Trophoblast cell (in vitro differentiated cells and primary cell): ENCODE data around the gene CDAN1.

Source experiments
- DNase-seq, 2 donors: peaks; one replicate each; pipeline ENCODE4 v3.0.0-alpha.2; 2016
- H2AFZ ChIP-seq: 2 replicates; pipeline ENCODE4 v1.6.1; 2013; ENCODE audit warnings: low read length, moderate library complexity, mild to moderate bottlenecking; ENCODE audit not compliant: insufficient read depth, poor library complexity
- H2AK5ac ChIP-seq: 2 replicates; pipeline ENCODE4 v1.6.1; 2013; ENCODE audit warnings: mild to moderate bottlenecking, low read length
- H2BK120ac ChIP-seq: 2 replicates; pipeline ENCODE4 v1.6.1; 2013; ENCODE audit warnings: low read length, mild to moderate bottlenecking, moderate library complexity; ENCODE audit not compliant: insufficient read depth, poor library complexity
- H2BK12ac ChIP-seq: 2 replicates; pipeline ENCODE4 v1.6.1; 2013; ENCODE audit warnings: mild to moderate bottlenecking, low read length, moderate library complexity
- H2BK5ac ChIP-seq: 2 replicates; pipeline ENCODE4 v1.6.1; 2013; ENCODE audit warnings: low read length, low read depth, moderate library complexity, mild to moderate bottlenecking; ENCODE audit not compliant: poor library complexity
- H3K14ac ChIP-seq: 2 replicates; pipeline ENCODE4 v1.6.1; 2013; ENCODE audit warnings: mild to moderate bottlenecking, low read length
- H3K18ac ChIP-seq: 2 replicates; pipeline ENCODE4 v1.6.1; 2013; ENCODE audit warnings: mild to moderate bottlenecking, low read length
- H3K23ac ChIP-seq: 2 replicates; pipeline ENCODE4 v1.6.1; 2013; ENCODE audit warnings: low read length
- H3K27ac ChIP-seq: 2 replicates; pipeline ENCODE4 v1.5.1; 2013; ENCODE audit warnings: low read depth, mild to moderate bottlenecking, inconsistent platforms, low read length, moderate library complexity
- H3K27me3 ChIP-seq: 2 replicates; pipeline ENCODE4 v1.6.1; 2013; ENCODE audit warnings: inconsistent platforms, mild to moderate bottlenecking, low read length, moderate library complexity; ENCODE audit not compliant: insufficient read depth
- H3K36me3 ChIP-seq, 2 experiments: 1 replicate in 1 of 2; 2 replicates in 1 of 2; pipeline ENCODE4 v1.6.1; 2013; ENCODE audit warnings: low read length in 2 of 2, mild to moderate bottlenecking in 2 of 2, moderate library complexity in 1 of 2; ENCODE audit not compliant: insufficient read depth in 2 of 2, control insufficient read depth in 1 of 2
- H3K4ac ChIP-seq: 2 replicates; pipeline ENCODE4 v1.6.1; 2013; ENCODE audit warnings: low read depth, mild to moderate bottlenecking, low read length, moderate library complexity
- H3K4me1 ChIP-seq, 2 experiments: 1 replicate in 1 of 2; 2 replicates in 1 of 2; pipeline ENCODE4 v1.6.1; 2013; ENCODE audit warnings: low read length in 2 of 2, mild to moderate bottlenecking in 2 of 2, moderate library complexity in 1 of 2; ENCODE audit not compliant: insufficient read depth in 2 of 2, control insufficient read depth in 1 of 2
- H3K4me2 ChIP-seq: 2 replicates; pipeline ENCODE4 v1.6.1; 2013; ENCODE audit warnings: inconsistent platforms, mild to moderate bottlenecking, low read length, moderate library complexity
- H3K4me3 ChIP-seq: 2 replicates; pipeline ENCODE4 v1.5.1; 2013; ENCODE audit warnings: mild to moderate bottlenecking, low read depth, low read length, inconsistent platforms
- H3K79me1 ChIP-seq: one replicate; pipeline ENCODE4 v1.6.1; 2013; ENCODE audit warnings: low read length
- H3K79me2 ChIP-seq: 2 replicates; pipeline ENCODE4 v1.6.1; 2013; ENCODE audit warnings: low read length, mild to moderate bottlenecking; ENCODE audit not compliant: control insufficient read depth, insufficient read depth, poor library complexity
- H3K9ac ChIP-seq: 2 replicates; pipeline ENCODE4 v1.6.1; 2013; ENCODE audit warnings: mild to moderate bottlenecking, low read length
- H3K9me3 ChIP-seq: 2 replicates; pipeline ENCODE4 v1.6.1; 2013; ENCODE audit warnings: low read depth, mild to moderate bottlenecking, control low read depth, inconsistent platforms, low read length; ENCODE audit not compliant: insufficient read depth
- H4K12ac ChIP-seq: 2 replicates; pipeline ENCODE4 v1.6.1; 2013; ENCODE audit warnings: low read depth, mild to moderate bottlenecking, low read length, moderate library complexity
- H4K8ac ChIP-seq: 2 replicates; pipeline ENCODE4 v1.6.1; 2013; ENCODE audit warnings: low read depth, mild to moderate bottlenecking, low read length, moderate library complexity
- H4K91ac ChIP-seq: one replicate; pipeline ENCODE4 v1.6.1; 2013; ENCODE audit warnings: low read depth, mild to moderate bottlenecking, low read length, moderate library complexity
- WGBS: extraction: QIAGEN DNeasy Blood & Tissue Kit; methylation state at CpG from one replicate; pipeline ENCODE4 v1.1.7; 2013; ENCODE audit warnings: missing lambda C conversion rate; ENCODE audit not compliant: insufficient read length, insufficient coverage; ENCODE audit errors: extremely low coverage; 5-methylcytosine and 5-hydroxymethylcytosine counted together

CDAN1 gene

DNA sequence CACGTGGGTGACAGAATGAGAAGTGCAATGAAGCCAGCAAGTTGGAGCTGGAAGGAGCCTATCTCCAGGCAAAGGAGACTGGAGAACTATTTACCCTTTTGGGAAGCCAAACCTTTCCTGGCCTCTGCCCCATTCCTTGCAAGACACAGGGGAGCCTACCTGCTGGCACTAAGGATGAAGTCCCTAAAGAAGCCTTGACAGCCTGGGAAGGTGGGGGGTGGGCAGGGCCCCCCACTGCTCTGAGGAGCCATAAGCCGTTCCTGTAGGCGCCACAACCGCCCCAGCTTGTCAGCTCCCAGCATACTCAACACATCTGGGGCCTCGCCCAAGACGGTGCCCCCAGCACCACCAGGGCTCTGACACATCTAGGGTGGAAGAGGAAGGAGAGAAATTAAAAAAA lies 5.5 kb downstream of the CDAN1 start:
- no peaks in the 10 kb centered on the region for H3K79me1 ChIP-seq
- WGBS: no CpG with 5 or more reads among the region's 6 CpGs
- H3K9ac ChIP-seq: no peak overlapping the region
- H3K4me1 ChIP-seq: peaks cover 2 to 3% of the 10 kb centered on the region in 2 experiments
- H4K8ac ChIP-seq: no peak overlapping the region
- H3K18ac ChIP-seq: no peak overlapping the region
- H3K4me2 ChIP-seq: no peak overlapping the region
- peaks cover 72 to 82% of the 10 kb centered on the region in 2 experiments for H3K36me3 ChIP-seq
- no peak overlapping the region for H3K4ac ChIP-seq
- H4K91ac ChIP-seq: no peak overlapping the region
- no peak overlapping the region for H2AK5ac ChIP-seq
- H2BK5ac ChIP-seq: no peak overlapping the region
- H3K27ac ChIP-seq: no peak overlapping the region
- no peak overlapping the region for H2BK120ac ChIP-seq
- H3K27me3 ChIP-seq: no peaks in the 10 kb centered on the region
- no peak overlapping the region for H2AFZ ChIP-seq
- H3K79me2 ChIP-seq: no peaks in the 10 kb centered on the region
- no peak overlapping the region for H4K12ac ChIP-seq
- no peaks in the 10 kb centered on the region for H3K9me3 ChIP-seq
- H3K23ac ChIP-seq: no peak overlapping the region
- DNase-seq: no peak
- no peak overlapping the region for H3K4me3 ChIP-seq
- no peak overlapping the region for H3K14ac ChIP-seq
- no peak overlapping the region for H2BK12ac ChIP-seq

DNA sequence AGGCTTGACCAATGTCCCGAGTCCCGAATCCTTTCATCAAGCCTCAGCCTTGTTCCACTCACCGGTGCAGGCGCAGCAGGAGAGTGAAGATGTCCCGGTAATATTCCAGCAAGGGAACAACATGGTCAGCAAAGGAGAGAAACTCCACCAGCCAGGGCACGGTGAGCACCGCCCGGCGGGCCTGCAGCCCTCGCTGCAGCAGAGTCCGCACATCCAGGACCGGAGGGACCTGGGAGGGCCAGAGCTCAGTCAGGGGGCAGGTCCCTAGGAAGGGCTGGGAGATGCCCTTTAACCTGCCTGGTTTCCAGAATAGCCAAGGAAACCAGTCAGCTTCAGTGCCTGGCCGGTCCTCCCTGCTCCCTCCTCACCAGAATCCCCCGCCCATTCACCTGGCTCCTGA lies 6.4 kb downstream of the CDAN1 start:
- Histone ChIP-seq H3K27ac (no peak overlapping the region), H3K9ac (no peak overlapping the region), H4K12ac (no peak overlapping the region), H2BK12ac (no peak overlapping the region), H3K36me3 (peaks cover 79 to 90% of the 10 kb centered on the region in 2 experiments), H2AFZ (no peak overlapping the region), H3K14ac (no peak overlapping the region), H3K4me1 (no peaks in the 10 kb centered on the region), H2AK5ac (no peak overlapping the region), H3K4ac (no peak overlapping the region), H3K4me3 (no peak overlapping the region), H3K79me2 (no peaks in the 10 kb centered on the region), H3K4me2 (no peak overlapping the region), H4K91ac (no peak overlapping the region), H3K23ac (no peak overlapping the region), H3K27me3 (no peaks in the 10 kb centered on the region), H3K9me3 (no peaks in the 10 kb centered on the region), H4K8ac (no peak overlapping the region), H3K79me1 (no peaks in the 10 kb centered on the region), H3K18ac (no peak overlapping the region), H2BK120ac (no peak overlapping the region), H2BK5ac (no peak overlapping the region)
- WGBS: no CpG with 5 or more reads among the region's 14 CpGs
- no peak for DNase-seq

DNA sequence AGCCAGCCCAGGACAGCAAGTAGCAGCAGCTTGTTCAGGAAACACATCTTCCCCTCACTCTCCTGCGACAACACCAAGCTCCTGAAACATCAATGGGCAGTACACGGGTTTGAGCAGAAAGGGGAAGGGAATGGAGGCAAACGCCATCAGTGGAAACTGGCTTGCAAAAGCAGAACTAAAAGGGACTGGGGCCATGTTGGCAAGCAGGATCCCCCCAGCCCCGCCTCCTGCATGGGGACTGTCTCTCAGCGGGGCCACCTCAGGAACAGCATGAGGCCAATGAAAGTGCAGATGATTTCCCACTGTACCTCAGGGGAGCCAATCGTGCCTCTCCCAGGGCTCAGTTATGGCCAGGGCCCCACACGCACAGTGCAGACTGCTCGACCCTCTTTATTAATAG lies 6.8 kb downstream of the CDAN1 start:
- Histone ChIP-seq H3K4ac (no peak overlapping the region), H3K27me3 (no peaks in the 10 kb centered on the region), H3K14ac (no peak overlapping the region), H3K79me2 (no peaks in the 10 kb centered on the region), H2BK12ac (no peak overlapping the region), H3K27ac (no peak overlapping the region), H2BK120ac (no peak overlapping the region), H3K79me1 (no peaks in the 10 kb centered on the region), H3K36me3 (peaks cover 81 to 91% of the 10 kb centered on the region in 2 experiments), H2AK5ac (no peak overlapping the region), H4K12ac (no peak overlapping the region), H3K4me2 (no peak overlapping the region), H2AFZ (no peak overlapping the region), H3K9ac (no peak overlapping the region), H4K8ac (no peak overlapping the region), H3K18ac (no peak overlapping the region), H3K9me3 (no peaks in the 10 kb centered on the region), H4K91ac (no peak overlapping the region), H2BK5ac (no peak overlapping the region), H3K4me1 (no peaks in the 10 kb centered on the region), H3K4me3 (no peak overlapping the region), H3K23ac (no peak overlapping the region)
- DNase-seq: no peak
- WGBS: no CpG with 5 or more reads among the region's 8 CpGs

DNA sequence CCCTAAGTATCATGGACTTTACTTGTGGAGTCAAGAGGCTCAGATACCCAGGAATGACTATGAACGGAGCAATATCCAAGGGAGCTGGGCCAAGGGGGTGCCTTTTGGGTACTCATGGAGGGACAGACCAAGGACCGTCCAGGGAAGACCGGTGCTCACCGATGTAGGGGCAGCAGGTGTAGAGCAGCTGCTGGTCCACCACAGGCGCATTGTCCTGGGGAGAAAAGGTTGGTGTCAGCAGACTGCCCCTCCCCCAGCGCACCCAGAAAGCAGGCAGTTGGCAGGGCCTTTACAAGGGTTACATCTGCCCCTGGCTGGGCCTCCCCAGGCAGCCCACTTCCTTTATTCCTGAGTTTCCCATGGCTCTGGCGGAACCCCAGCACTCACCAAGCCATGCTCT lies 7.5 kb downstream of the CDAN1 start:
- Histone ChIP-seq H3K9ac (no peak overlapping the region), H3K79me2 (no peaks in the 10 kb centered on the region), H4K91ac (no peak overlapping the region), H2BK120ac (no peak overlapping the region), H2AK5ac (no peak overlapping the region), H3K4me1 (no peaks in the 10 kb centered on the region), H3K27ac (no peak overlapping the region), H3K4me2 (no peak overlapping the region), H3K36me3 (peaks cover 77 to 91% of the 10 kb centered on the region in 2 experiments), H2BK12ac (no peak overlapping the region), H3K4me3 (no peak overlapping the region), H3K9me3 (no peaks in the 10 kb centered on the region), H3K79me1 (no peaks in the 10 kb centered on the region), H3K27me3 (no peaks in the 10 kb centered on the region), H2BK5ac (no peak overlapping the region), H3K14ac (no peak overlapping the region), H3K23ac (no peak overlapping the region), H4K12ac (no peak overlapping the region), H4K8ac (no peak overlapping the region), H3K18ac (no peak overlapping the region), H3K4ac (no peak overlapping the region), H2AFZ (no peak overlapping the region)
- WGBS: no CpG with 5 or more reads among the region's 7 CpGs
- no peak for DNase-seq
